Thyroid gland (tissue), 4 donors: ENCODE measurements around the gene UBTD1. TPM values are rescaled to one million over a fixed set of nuclear protein-coding genes. Genes with fewer than 3 reads are reported as not detected.
"Not testable (repeated sequence)": the region's sequence is repeated elsewhere in the genome, so short reads cannot be mapped to it uniquely, and the experiment has no call there.

ENCODE experiments used
- DNase-seq, 2 donors: peaks; one replicate each; pipeline ENCODE4 v3.0.0-alpha.2; 2019
- H3K27ac ChIP-seq, 3 donors: fragments of 200-600 bp; sonication (generic); 1 replicate in 2 of 3; 2 replicates in 1 of 3; pipeline ENCODE4 v1.5.1; 2016 to 2019; ENCODE audit warnings: mild to moderate bottlenecking in 1 of 3, moderate library complexity in 1 of 3
- H3K27me3 ChIP-seq: fragments of 200-600 bp; sonication (generic); one replicate; pipeline ENCODE4 v1.5.1; 2019
- H3K36me3 ChIP-seq, 2 donors: fragments of 200-600 bp; sonication (generic); one replicate each; pipeline ENCODE4 v1.5.1; 2016 to 2019
- H3K4me1 ChIP-seq, 2 donors: fragments of 200-600 bp; sonication (generic); one replicate each; pipeline ENCODE4 v1.5.1; 2017 to 2019
- H3K4me3 ChIP-seq, 3 donors: fragments of 200-600 bp; sonication (generic); replicated peaks in 1 of 3; 1 replicate in 2 of 3; 2 replicates in 1 of 3; pipeline ENCODE4 v1.5.1; 2016; ENCODE audit warnings: mild to moderate bottlenecking in 1 of 3
- H3K9me3 ChIP-seq: fragments of 200-600 bp; sonication (generic); one replicate; pipeline ENCODE4 v1.5.1; 2017
- POLR2A ChIP-seq, 2 donors: fragments of 450-650 bp; IDR thresholded peaks; one replicate each; pipeline ENCODE4 v1.6.1; 2017; ENCODE audit warnings: antibody characterized with exemption in 2 of 2, mild to moderate bottlenecking in 2 of 2, moderate library complexity in 1 of 2
- WGBS, 2 donors: methylation state at CpG; one replicate each; pipeline ENCODE4 v1.1.5; 2017; 5-methylcytosine and 5-hydroxymethylcytosine counted together
- intact Hi-C: fragments of 100-400 bp; cut with DNase I; formaldehyde crosslinking; loops from one replicate; pipeline ENCODE4 v1.15.1; 2023
- total RNA-seq, 4 donors: library from RNA; depleted of rRNA; stranded (reverse); fragments of >200 nt; gene quantifications; one replicate each; pipeline ENCODE4 v1.2.3, GENCODE V29; 2016
- TF ChIP-seq, protein P1 (sequence below), 6 experiments: fragments of 200-600 bp in 3 of 6; fragments of 450-650 bp in 3 of 6; sonication (generic) in 3 of 6; IDR thresholded peaks; one replicate each; pipeline ENCODE4 v1.5.1; 2016 to 2019; ENCODE audit warnings: antibody characterized with exemption in 6 of 6, mild to moderate bottlenecking in 2 of 6, inconsistent platforms in 1 of 6, moderate library complexity in 1 of 6

Gene UBTD1
- total RNA-seq, 4 donors from 2014 or later: 7.8 to 27.8 (median 20.0) TPM

DNA sequence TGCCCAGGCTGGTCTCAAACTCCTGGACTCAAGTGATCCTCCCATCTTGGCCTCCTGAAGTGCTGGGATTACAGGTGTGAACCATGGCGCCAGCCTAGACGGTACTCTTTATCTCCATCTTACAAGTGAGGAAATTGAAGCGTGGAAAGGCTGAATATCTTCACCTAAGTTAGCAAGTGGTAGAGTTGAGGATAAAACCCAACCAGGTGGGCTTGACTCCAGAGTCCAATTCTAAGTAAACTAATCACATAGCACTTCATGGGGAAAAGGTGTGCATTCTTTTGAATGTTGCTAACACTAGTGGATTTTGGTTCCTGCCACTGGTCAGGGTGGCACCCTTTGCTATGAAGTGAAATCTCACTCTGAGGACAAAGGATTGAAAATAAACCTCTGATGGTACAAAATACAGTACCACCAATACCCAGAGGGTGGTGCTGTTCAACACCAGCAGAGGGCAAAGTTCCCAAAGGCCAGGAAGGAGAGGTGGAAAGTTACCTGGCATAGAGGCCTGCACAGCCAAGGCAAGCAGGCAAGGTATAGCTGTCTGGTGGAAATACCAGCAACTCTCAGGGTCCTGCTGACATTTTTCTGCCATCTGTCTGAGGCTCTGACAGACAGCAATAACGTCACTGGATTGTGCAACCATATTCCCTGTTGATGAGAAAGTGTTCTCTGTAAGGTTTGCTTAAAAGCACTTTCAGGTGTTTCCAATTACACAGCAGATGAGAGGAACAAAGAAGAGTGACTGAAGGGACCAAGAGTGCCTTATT, 35.2 kb upstream of the UBTD1 start:
- Histone ChIP-seq H3K4me3 (no peak overlapping the region), H3K4me1 (no peaks in the 10 kb centered on the region), H3K27me3 (no peaks in the 10 kb centered on the region), H3K9me3 (no peaks in the 10 kb centered on the region), H3K27ac (peak overlapping the region in 1 of 3 donors; percentile 62), H3K36me3 (peaks cover 80 to 88% of the 10 kb centered on the region in 2 donors)
- TF ChIP-seq, protein P1, sequence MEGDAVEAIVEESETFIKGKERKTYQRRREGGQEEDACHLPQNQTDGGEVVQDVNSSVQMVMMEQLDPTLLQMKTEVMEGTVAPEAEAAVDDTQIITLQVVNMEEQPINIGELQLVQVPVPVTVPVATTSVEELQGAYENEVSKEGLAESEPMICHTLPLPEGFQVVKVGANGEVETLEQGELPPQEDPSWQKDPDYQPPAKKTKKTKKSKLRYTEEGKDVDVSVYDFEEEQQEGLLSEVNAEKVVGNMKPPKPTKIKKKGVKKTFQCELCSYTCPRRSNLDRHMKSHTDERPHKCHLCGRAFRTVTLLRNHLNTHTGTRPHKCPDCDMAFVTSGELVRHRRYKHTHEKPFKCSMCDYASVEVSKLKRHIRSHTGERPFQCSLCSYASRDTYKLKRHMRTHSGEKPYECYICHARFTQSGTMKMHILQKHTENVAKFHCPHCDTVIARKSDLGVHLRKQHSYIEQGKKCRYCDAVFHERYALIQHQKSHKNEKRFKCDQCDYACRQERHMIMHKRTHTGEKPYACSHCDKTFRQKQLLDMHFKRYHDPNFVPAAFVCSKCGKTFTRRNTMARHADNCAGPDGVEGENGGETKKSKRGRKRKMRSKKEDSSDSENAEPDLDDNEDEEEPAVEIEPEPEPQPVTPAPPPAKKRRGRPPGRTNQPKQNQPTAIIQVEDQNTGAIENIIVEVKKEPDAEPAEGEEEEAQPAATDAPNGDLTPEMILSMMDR (IDR thresholded peaks at IDR 0.05): peak; percentile 57 to 95 (median 84)
- no peak for TF ChIP-seq POLR2A (IDR thresholded peaks at IDR 0.05)
- intact Hi-C loops: no loop called here
- peak; percentile 51 to 55 for DNase-seq
- 77 to 83% methylated on average over 4 of the region's 4 CpGs for WGBS, 2 donors

DNA sequence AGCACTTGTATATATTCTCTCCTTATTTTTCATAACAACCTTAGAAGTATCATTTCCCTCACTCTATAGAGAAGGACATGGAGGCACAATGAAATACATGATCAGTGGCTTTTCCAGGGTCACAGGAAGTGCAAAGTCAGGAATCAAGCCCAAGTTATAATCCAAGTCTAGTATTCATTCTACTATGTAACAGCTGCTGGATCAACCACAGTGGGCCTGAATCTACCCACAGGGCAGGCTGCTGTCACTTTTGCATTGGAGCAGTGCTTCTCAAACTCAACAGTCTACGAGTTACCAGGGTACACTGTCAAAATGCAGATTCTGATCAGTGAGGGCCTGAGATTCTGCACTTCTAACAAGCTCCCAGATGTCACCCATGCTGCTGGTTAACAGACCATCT, 34.5 kb upstream of the UBTD1 start:
- no peak for DNase-seq
- Histone ChIP-seq H3K4me1 (no peaks in the 10 kb centered on the region), H3K27ac (peak overlapping the region in 2 of 3 donors; percentile 4 to 62), H3K27me3 (no peaks in the 10 kb centered on the region), H3K9me3 (no peaks in the 10 kb centered on the region), H3K4me3 (no peak overlapping the region), H3K36me3 (peaks cover 80 to 88% of the 10 kb centered on the region in 2 donors)
- 69 to 73% methylated on average over 1 of the region's 1 CpG for WGBS, 2 donors
- intact Hi-C loops: no loop called here
- TF ChIP-seq, protein P1 (IDR thresholded peaks at IDR 0.05): no peak
- no peak for TF ChIP-seq POLR2A (IDR thresholded peaks at IDR 0.05)

DNA sequence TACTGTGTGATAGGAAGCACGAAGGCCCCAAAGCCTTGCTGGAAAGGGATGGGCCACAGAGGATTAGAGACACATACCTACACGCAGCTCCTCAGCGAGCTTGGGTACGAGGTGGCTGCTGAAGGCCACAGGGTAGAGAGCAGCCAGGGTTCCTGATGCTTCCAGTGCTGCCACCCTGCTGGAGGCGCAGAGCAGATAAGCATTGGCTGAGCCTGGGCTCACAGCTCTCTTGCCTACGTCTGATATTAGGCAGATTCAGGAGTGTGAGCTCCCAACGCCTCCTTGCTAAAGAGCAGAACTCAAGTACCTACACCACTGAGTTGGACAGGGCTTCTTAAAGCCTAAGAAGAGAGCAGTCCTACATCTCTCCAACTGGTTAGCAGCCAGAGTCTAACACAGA, 32.7 kb upstream of the UBTD1 start:
- no peaks in the 10 kb centered on the region for H3K4me1 ChIP-seq
- WGBS, 2 donors: 97% methylated on average over 7 of the region's 7 CpGs
- H3K27ac ChIP-seq: no peak overlapping the region
- H3K27me3 ChIP-seq: no peaks in the 10 kb centered on the region
- no peak overlapping the region for H3K4me3 ChIP-seq
- DNase-seq: no peak
- no peaks in the 10 kb centered on the region for H3K9me3 ChIP-seq
- no peak for TF ChIP-seq POLR2A (IDR thresholded peaks at IDR 0.05)
- TF ChIP-seq, protein P1 (IDR thresholded peaks at IDR 0.05): no peak
- peaks cover 77 to 82% of the 10 kb centered on the region in 2 donors for H3K36me3 ChIP-seq
- intact Hi-C loops: loop anchor here (5.0 kb wide), 1 partner anchor 86 kb away; no protein-coding TSS in a partner anchor

DNA sequence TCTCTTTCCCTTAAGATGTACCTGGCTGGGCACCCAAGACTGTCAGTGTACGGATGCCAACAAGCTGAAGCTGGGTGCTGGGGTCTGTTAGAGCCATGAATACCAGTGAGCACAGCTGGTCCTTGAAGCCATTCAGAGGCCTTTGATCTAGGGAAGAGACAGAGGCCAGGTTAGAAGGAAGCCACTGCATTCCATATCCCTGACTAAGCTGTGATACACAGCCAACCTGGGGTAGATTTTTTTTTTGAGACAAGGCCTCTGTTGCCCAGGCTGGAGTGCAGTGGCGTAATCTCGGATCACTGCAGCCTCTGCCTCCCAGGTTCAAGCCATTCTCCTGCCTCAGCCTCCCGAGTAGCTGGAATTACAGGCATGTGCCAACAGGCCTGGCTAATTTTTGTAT, 32.0 kb upstream of the UBTD1 start:
- no peaks in the 10 kb centered on the region for H3K27me3 ChIP-seq
- H3K4me1 ChIP-seq: no peaks in the 10 kb centered on the region
- WGBS, 2 donors: 91 to 97% methylated on average over 4 of the region's 4 CpGs
- DNase-seq: no peak
- H3K36me3 ChIP-seq: peaks cover 72 to 74% of the 10 kb centered on the region in 2 donors
- intact Hi-C loops: loop anchor here (5.0 kb wide), 1 partner anchor 86 kb away; no protein-coding TSS in a partner anchor
- peak overlapping the region in 1 of 3 donors; percentile 38 for H3K27ac ChIP-seq
- no peak overlapping the region for H3K4me3 ChIP-seq
- TF ChIP-seq, protein P1 (IDR thresholded peaks at IDR 0.05): no peak
- no peak for TF ChIP-seq POLR2A (IDR thresholded peaks at IDR 0.05)
- H3K9me3 ChIP-seq: no peaks in the 10 kb centered on the region

DNA sequence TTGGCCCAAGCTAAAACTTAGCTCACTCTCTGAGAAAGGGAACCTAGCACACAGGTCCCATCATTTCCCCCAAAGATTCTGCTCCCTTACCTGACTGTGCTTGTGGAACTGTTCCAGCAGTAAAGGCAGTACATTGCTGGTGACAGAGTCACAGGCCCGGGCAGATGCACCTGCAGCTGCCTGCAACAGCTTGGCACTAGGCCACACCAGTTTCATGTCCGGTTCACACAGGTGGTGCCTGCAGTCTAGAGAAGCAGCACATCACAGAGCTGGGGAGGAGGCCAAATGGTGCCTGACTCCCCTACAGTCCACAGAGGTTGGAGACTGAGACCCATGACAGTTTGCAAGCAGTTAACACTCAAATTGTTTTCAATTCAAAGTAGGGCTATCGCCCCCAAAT, 30.6 kb upstream of the UBTD1 start:
- no peak for TF ChIP-seq POLR2A (IDR thresholded peaks at IDR 0.05)
- TF ChIP-seq, protein P1 (IDR thresholded peaks at IDR 0.05): no peak
- H3K27me3 ChIP-seq: no peaks in the 10 kb centered on the region
- H3K9me3 ChIP-seq: no peaks in the 10 kb centered on the region
- no peak for DNase-seq
- 82 to 86% methylated on average over 3 of the region's 3 CpGs for WGBS, 2 donors
- no peak overlapping the region for H3K4me3 ChIP-seq
- no peak overlapping the region for H3K27ac ChIP-seq
- H3K4me1 ChIP-seq: no peaks in the 10 kb centered on the region
- H3K36me3 ChIP-seq: peaks cover 60 to 62% of the 10 kb centered on the region in 2 donors
- intact Hi-C loops: loop anchor here (5.0 kb wide), 1 partner anchor 84 kb away; no protein-coding TSS in a partner anchor

DNA sequence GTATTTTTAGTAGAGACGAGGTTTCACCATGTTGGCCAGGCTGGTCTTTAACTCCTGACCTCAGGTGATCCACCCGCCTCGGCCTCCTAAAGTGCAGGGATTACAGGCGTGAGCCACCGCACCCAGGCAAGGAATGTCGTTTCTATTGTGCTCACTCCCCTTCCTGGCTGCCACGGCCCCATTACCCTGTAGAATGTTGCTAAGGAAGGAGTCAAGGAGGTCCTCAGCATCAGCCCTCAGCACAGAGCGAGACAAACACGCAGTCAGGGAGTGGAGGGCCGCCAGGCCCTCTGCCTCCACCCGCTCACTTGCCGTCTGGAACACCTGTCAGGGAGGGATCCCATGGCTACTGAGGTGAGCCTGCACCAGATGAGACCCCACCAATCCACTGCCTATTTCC, 29.9 kb upstream of the UBTD1 start:
- not testable (repeated sequence) for DNase-seq, H3K27me3 ChIP-seq, H3K9me3 ChIP-seq, H3K27ac ChIP-seq, H3K4me1 ChIP-seq, H3K4me3 ChIP-seq
- intact Hi-C loops: loop anchor here (5.0 kb wide), 1 partner anchor 84 kb away; no protein-coding TSS in a partner anchor
- WGBS, 2 donors: 90 to 95% methylated on average over 11 of the region's 12 CpGs
- H3K36me3 ChIP-seq: peaks cover 58 to 64% of the 10 kb centered on the region in 2 donors
